ENCODE data around the gene MYMK. TPM values are rescaled to one million over a fixed set of nuclear protein-coding genes. Genes with fewer than 3 reads are reported as not detected.

The MYMK gene
- total RNA-seq, 1 experiment from 2014 or later, result not detected

DNA sequence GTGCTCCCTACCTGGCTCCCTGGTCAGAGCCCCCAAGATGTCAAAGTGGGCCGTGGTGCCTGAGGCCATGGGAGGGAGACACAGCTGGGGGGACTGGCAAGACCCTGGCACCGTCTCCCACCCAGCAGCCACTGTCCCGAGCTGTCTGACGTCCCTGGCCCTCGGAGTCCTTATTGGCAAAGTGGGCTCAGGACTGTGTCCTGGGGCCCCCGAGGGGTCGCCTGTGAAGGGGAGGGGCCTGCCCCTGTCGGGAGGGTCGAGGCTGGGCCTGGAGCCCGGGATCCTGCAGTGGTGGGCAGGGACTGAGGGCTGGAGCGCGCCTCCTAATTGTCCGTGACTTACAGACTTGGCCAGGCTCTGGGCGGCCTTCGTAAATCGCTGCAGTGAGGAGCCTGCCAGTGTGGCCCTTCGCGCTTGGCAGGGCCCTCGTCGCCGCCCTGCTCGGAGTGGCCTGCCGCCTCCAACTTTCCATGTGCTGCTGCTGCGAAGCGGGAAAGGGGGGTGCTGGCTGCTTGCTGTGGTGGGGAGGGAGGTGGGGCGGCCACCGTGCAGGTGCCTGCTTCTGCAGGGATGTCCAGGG is 13.7 kb downstream of the MYMK start:
- H3K9me2 ChIP-seq (ENCODE audit: insufficient read depth), result no peaks in the 10 kb centered on the region
- TF ChIP-seq TCF7L2 (IDR thresholded peaks at IDR 0.05; ENCODE audit: borderline replicate concordance, extremely low read depth, insufficient read depth, insufficient read length) (no peak), EZH2 (IDR thresholded peaks at IDR 0.05) (no peak), POLR2AphosphoS5 (IDR thresholded peaks at IDR 0.05; ENCODE audit: low read depth, low read length) (no peak), EZH2phosphoT487 (IDR thresholded peaks at IDR 0.05; ENCODE audit: borderline replicate concordance) (no peak), ELF1 (IDR thresholded peaks at IDR 0.05; ENCODE audit: borderline replicate concordance, low read depth) (no peak), ZNF274 (IDR thresholded peaks at IDR 0.05; ENCODE audit: low read depth, low read length) (no peak), EGR1 (IDR thresholded peaks at IDR 0.05; ENCODE audit: low read depth) (no peak), SRF (IDR thresholded peaks at IDR 0.05; ENCODE audit: low read depth) (no peak), SP1 (IDR thresholded peaks at IDR 0.05; ENCODE audit: low read depth) (no peak), ZFX (IDR thresholded peaks at IDR 0.05) (no peak), CBX3 (IDR thresholded peaks at IDR 0.05; ENCODE audit: low read depth) (no peak), SIN3A (IDR thresholded peaks at IDR 0.05; ENCODE audit: low read depth) (no peak), YY1 (IDR thresholded peaks at IDR 0.05; ENCODE audit: extremely low read depth, insufficient replicate concordance, low read depth, low read length) (no peak), FOSL1 (IDR thresholded peaks at IDR 0.05; ENCODE audit: low read depth) (no peak)
- TF ChIP-seq, protein P1, sequence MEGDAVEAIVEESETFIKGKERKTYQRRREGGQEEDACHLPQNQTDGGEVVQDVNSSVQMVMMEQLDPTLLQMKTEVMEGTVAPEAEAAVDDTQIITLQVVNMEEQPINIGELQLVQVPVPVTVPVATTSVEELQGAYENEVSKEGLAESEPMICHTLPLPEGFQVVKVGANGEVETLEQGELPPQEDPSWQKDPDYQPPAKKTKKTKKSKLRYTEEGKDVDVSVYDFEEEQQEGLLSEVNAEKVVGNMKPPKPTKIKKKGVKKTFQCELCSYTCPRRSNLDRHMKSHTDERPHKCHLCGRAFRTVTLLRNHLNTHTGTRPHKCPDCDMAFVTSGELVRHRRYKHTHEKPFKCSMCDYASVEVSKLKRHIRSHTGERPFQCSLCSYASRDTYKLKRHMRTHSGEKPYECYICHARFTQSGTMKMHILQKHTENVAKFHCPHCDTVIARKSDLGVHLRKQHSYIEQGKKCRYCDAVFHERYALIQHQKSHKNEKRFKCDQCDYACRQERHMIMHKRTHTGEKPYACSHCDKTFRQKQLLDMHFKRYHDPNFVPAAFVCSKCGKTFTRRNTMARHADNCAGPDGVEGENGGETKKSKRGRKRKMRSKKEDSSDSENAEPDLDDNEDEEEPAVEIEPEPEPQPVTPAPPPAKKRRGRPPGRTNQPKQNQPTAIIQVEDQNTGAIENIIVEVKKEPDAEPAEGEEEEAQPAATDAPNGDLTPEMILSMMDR (IDR thresholded peaks at IDR 0.05 in 2 of 3, conservative IDR thresholded peaks at IDR 0.05 in 1 of 3; ENCODE audit: borderline replicate concordance in 1 of 3, insufficient read depth in 1 of 3, low read depth in 2 of 3, low read length in 2 of 3), result no peak
- TF ChIP-seq, protein P2, sequence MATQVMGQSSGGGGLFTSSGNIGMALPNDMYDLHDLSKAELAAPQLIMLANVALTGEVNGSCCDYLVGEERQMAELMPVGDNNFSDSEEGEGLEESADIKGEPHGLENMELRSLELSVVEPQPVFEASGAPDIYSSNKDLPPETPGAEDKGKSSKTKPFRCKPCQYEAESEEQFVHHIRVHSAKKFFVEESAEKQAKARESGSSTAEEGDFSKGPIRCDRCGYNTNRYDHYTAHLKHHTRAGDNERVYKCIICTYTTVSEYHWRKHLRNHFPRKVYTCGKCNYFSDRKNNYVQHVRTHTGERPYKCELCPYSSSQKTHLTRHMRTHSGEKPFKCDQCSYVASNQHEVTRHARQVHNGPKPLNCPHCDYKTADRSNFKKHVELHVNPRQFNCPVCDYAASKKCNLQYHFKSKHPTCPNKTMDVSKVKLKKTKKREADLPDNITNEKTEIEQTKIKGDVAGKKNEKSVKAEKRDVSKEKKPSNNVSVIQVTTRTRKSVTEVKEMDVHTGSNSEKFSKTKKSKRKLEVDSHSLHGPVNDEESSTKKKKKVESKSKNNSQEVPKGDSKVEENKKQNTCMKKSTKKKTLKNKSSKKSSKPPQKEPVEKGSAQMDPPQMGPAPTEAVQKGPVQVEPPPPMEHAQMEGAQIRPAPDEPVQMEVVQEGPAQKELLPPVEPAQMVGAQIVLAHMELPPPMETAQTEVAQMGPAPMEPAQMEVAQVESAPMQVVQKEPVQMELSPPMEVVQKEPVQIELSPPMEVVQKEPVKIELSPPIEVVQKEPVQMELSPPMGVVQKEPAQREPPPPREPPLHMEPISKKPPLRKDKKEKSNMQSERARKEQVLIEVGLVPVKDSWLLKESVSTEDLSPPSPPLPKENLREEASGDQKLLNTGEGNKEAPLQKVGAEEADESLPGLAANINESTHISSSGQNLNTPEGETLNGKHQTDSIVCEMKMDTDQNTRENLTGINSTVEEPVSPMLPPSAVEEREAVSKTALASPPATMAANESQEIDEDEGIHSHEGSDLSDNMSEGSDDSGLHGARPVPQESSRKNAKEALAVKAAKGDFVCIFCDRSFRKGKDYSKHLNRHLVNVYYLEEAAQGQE (IDR thresholded peaks at IDR 0.05; ENCODE audit: low read depth), result no peak
- TF ChIP-seq, protein P3, sequence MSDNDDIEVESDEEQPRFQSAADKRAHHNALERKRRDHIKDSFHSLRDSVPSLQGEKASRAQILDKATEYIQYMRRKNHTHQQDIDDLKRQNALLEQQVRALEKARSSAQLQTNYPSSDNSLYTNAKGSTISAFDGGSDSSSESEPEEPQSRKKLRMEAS (IDR thresholded peaks at IDR 0.05), result no peak
- TF ChIP-seq, protein P4, sequence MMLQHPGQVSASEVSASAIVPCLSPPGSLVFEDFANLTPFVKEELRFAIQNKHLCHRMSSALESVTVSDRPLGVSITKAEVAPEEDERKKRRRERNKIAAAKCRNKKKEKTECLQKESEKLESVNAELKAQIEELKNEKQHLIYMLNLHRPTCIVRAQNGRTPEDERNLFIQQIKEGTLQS (IDR thresholded peaks at IDR 0.05), result no peak
- POLR2A ChIA-PET, result no interaction called here
- H3K27me3 ChIP-seq (ENCODE audit: insufficient read depth, low read length), result no peaks in the 10 kb centered on the region
- RAD21 ChIA-PET (ENCODE audit: low non-redundant PET in 1 of 2, low total read pairs in 2 of 2, uncharacterized antibody in 2 of 2, unreplicated experiment in 2 of 2), result no interaction called here
- CTCF ChIA-PET, result no interaction called here
- DNase-seq (ENCODE audit: low read depth, low spot score), result no peak
- intact Hi-C loops (cut with micrococcal nuclease), result no loop called here
- no peak overlapping the region for H3K27ac ChIP-seq (ENCODE audit: low read depth, low read length)
- BruUV-seq (replicated peaks), result no TSS peak
- no peak overlapping the region for H2AFZ ChIP-seq (ENCODE audit: low read depth, low read length, poor library complexity, severe bottlenecking)
- H3K4me3 ChIP-seq (replicated peaks in 1 of 2; ENCODE audit: low read depth in 1 of 2, low read length in 2 of 2), result no peak overlapping the region
- no peak for ATAC-seq
- H3K4me2 ChIP-seq (ENCODE audit: low read length), result no peak overlapping the region
- no peaks in the 10 kb centered on the region for H3K79me2 ChIP-seq (ENCODE audit: insufficient read depth, low read length)
- H3K36me3 ChIP-seq (ENCODE audit: control insufficient read depth in 1 of 2, insufficient read depth in 2 of 2, low read length in 2 of 2), result no peaks in the 10 kb centered on the region
- peaks cover 6 to 10% of the 10 kb centered on the region in 2 experiments; a peak in 3 of 4 replicates for H3K4me1 ChIP-seq (ENCODE audit: control insufficient read depth in 1 of 2, insufficient read depth in 2 of 2, low read length in 2 of 2)
- H3K9ac ChIP-seq (ENCODE audit: low read length), result no peak overlapping the region
- H3K9me3 ChIP-seq (ENCODE audit: control insufficient read depth in 1 of 2, insufficient read depth in 1 of 2, low read depth in 1 of 2, low read length in 2 of 2), result no peaks in the 10 kb centered on the region
- no peaks in the 10 kb centered on the region for H4K20me1 ChIP-seq (ENCODE audit: insufficient read depth)

Measured in HCT116 (cell line).